Ecto neural progenitor cell (in vitro differentiated cells): ENCODE data around the gene CES1.
"Not testable (repeated sequence)": the region's sequence is repeated elsewhere in the genome, so short reads cannot be mapped to it uniquely, and the experiment has no call there.

Experiments
- DNase-seq: peaks from one replicate; pipeline ENCODE4 v3.0.0-alpha.2; 2018; ENCODE audit warnings: low spot score

Gene CES1

DNA sequence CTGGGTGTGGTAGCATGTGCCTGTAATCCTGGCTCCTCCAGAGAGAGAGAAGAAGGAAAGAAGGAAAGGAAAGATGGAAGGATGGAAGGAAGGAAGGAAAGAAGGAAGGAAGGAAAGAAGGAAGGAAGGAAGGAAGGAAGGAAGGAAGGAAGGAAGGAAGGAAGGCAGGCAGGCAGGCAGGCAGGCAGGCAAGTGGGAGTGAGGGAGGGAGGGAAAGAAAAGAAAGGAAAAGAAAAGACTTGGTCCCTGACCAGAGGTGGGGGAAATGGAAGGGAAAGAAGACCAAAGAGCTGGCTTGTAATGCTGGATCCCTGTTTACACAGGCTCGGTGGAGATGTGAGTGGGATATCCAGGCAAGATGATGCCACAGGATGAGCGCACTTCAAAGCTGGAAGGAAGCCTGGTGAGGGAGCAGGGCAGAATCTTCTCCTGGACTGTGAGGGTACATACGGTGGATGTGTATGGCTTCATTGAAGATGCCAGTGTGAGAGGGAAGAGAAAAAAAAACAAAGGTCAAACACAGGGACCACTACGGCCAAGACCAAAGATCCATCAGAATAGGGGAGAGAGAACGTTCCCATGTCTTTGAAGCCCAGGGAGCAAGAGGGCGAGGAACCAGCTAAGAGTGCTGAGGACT is 2.1 kb downstream of the CES1 start:
- peak; percentile 9 for DNase-seq

GRCh38 chr16:55829232-55829631 is 3.7 kb downstream of the CES1 start:
- DNase-seq = peak; percentile 32

DNA sequence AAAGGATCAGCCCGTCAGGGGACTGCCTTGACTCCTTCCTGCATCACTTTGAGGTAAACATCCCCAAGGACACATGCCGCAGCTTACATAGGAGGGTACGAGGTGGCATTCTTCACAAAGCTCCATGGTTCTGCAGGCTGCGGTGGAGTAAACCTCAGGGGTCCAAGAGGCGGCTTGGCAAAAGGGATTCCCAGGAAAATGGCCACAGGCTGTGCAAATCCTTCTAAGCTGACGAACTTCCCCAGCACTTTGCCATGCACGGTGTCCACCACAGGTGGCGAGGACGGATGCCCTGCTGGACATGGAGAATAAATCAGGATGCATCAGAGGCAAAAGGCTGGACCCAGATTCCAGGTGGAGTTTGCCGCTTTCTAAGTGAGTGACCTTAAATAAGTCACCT is 4.2 kb downstream of the CES1 start:
- peak; percentile 33 for DNase-seq

DNA sequence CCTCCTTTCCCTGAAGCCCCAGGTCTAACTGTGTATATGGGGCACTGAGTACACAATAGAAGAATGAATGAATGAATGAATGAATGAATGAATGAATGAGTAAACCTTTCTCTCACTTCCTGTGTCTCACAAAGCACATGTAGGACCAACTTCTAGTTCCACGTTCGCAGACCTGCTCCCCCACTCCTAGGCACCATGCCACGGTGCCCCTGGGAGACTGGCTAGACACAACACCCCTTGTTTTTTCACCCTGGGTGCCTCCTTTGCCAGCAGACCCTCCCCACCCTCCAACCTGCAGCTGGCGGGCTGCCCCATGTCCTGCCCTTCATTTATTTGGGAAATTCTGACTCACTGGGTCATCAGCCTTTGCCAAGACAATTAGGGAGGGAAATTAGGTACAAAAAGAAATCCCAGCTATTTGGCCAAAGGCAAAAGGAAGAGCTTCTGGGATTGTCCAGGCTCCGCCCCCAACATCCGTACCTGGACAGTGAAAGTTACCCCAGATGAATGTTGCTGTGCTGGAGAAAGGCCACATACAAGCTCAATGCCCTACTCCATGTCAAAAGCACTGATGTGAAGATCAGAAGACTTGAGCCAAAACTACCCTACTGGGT is 7.7 kb downstream of the CES1 start:
- no peak for DNase-seq

GRCh38 chr16:55824473-55825000 is 8.4 kb downstream of the CES1 start:
- DNase-seq = no peak

DNA sequence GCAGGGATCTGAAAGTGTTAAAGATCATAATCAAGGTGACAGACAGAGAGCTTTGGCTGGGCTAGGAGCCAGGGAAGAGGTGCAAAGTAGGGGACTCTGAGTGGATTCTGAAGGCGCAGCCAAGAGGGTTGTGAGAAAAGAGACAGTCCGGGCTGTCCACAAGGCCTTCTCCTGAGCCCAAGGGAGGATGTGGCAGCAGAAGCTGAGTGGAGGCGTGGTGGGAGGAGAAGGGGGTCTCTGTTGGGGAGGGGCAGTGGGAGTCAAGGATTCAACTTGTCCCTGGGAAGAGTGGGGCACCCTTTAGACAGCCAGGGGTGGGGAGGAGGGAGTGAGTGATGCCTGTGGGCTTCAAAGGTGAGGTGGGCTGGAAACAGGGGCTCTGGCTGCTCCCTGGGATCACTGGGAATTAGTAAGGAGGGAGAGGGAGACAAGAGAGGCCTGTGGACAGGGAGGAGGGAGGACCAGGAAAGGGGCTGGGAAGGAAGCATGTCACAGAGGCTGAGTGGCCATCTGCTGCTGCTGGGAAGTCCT is 10.6 kb downstream of the CES1 start:
- DNase-seq = no peak

DNA sequence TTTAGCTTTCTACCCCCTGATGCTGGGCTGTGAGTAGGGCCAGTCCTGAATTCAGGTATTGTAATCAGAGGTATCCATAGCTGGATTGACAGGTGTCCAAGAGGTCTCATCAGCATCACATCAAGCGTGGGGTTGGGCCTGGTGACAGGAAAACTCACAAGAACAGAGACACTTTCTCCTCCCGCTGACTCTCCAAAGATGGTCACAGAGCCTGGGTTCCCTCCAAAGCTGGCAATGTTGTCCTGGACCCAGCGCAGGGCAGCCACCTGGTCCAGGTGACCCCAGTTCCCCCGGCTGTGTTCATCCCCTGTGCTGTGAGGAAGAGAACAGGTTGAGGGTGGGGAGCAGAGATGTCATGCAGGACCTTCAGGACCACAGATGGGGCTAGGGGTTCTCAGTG is 11.7 kb downstream of the CES1 start:
- DNase-seq = no peak

- no peak for DNase-seq
Measured at GRCh38 chr16:55820615-55821014, 12.3 kb downstream of the CES1 start.

- no peak for DNase-seq
Measured at GRCh38 chr16:55817236-55817912, 15.5 kb downstream of the CES1 start.

DNA sequence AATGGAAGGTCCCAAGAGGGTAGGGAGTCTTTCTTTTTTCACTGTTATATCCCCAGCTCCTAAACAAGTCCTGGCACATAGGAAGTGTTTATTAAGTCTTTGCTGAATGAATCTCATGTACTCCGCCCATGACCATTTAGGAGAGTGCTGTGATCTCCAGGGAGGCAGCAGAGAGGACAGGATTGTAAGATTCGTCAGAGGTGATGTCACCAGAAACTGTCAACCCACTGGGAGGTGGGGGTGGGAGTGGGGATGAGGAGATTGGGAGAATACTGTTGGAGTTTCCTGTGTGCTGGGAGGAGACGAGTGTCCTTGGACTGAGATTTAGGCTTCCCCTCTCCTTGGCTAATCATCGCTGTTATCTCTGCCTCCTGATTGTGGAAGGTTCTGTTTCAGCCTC is 16.7 kb downstream of the CES1 start:
- not testable (repeated sequence) for DNase-seq

- DNase-seq = no peak
Measured at GRCh38 chr16:55815320-55815719, 17.6 kb downstream of the CES1 start.

GRCh38 chr16:55814174-55814573 is 18.7 kb downstream of the CES1 start:
- not testable (repeated sequence) for DNase-seq

GRCh38 chr16:55813730-55814129 is 19.2 kb downstream of the CES1 start:
- not testable (repeated sequence) for DNase-seq

- no peak for DNase-seq
Measured at GRCh38 chr16:55812951-55813350, 19.9 kb downstream of the CES1 start.

DNA sequence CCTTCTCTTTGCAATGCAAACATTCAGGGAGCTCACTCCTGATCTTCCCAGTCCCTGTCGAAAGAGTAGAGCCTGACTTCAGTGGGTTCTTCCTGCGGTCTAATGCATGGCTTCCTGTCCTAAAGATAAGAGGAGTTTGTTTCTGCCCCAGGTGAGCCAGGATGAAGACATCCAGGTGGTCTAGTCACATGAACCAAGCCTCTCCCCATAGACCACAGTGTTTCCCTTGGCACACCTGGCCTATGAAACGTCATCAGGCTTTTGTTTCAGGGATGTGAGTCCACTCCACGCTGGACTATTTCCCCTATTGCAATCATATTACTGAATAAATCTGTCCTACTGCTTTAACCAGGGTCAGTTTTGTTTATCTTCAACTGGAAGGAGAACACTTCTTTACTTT is 21.1 kb downstream of the CES1 start:
- DNase-seq = no peak

DNA sequence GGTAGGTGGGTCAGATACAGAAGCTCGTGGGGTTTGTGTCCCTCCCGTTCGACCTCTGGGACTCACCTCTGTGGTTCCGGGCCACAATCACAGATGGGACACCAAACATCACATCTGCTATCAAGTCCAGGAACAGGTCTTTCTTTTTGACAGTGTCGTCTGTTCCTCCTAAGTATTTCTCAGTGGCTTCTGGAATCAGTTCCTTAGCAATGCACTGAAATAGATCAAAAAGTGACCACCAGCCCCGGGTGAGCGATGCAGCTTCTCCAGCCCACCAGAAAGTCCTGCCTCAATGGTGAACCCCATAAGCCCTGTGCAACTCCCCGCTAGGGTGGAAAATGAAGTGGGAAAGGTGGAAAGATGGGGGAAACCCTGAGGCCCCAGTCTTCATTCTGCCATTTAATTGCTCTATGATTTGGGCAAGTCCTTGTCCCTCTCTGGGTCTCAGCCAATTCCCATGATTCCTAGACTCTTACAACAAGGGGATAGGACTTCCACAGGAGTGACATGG is 22.4 kb downstream of the CES1 start:
- DNase-seq = no peak

DNA sequence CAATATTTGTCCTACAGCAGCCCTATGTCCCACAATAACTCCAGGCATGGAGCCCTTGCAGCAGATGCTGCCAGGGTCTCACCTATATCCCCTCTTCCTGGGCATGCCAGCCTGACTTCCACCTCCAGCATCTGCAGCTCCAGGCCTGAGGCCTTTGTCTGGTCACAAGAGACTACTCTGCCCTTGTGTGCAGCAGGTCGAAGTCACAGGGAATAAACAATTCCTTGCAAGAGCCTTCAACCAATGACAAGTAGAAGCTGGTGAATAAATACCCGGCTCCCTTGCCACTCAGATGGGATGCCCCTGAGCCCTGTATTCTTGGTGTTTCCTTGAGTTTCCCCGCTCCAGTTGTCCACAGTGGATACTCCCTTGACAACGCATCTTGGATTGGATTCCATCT is 23.0 kb downstream of the CES1 start:
- DNase-seq = no peak

- no peak for DNase-seq
Measured at GRCh38 chr16:55809386-55809785, 23.5 kb downstream of the CES1 start.

GRCh38 chr16:55808286-55808685 is 24.6 kb downstream of the CES1 start:
- not testable (repeated sequence) for DNase-seq

DNA sequence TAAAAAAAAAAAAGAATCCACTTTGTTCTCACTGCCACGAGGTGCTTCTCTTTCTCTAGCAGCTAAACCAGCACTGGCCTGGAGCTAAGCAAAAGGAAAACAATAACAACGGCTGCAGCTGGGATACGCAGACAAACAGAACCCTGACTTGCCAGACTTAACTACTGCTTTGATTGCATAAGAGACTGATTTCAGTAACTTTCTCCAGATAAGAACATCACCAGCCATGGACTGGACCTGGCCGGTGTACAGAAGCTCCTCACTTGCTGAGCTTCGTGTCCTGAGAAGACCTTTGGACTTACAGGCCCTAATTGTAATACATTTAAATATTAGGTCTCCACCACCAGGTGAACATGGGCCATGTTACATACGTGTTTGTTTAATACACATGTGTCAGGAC is 27.8 kb downstream of the CES1 start:
- DNase-seq = not testable (repeated sequence)

DNA sequence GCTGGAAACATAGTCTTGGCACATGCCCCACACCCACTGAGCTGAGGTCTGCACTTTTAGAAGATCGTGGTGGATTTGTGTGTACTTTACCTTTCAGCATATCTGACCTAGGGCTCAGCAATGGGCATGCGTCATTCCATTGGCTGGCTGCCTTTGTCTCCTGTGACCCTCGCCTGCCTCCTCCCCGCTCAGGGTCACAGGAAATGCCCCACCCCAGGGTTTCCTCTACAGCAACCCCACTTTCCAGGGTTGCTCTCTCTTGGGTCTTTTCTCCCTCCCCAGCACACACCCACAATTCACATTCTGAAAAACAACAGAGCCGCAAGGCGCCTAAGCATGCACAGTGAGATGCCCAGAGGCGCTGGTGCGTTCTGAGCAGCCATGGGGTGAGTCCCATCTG is 29.2 kb downstream of the CES1 start:
- DNase-seq = not testable (repeated sequence)

GRCh38 chr16:55792934-55793374 is 39.9 kb downstream of the CES1 start:
- not testable (repeated sequence) for DNase-seq

DNA sequence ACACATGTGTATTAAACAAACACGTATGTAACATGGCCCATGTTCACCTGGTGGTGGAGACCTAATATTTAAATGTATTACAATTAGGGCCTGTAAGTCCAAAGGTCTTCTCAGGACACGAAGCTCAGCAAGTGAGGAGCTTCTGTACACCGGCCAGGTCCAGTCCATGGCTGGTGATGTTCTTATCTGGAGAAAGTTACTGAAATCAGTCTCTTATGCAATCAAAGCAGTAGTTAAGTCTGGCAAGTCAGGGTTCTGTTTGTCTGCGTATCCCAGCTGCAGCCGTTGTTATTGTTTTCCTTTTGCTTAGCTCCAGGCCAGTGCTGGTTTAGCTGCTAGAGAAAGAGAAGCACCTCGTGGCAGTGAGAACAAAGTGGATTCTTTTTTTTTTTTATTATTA is 41.4 kb downstream of the CES1 start:
- DNase-seq = not testable (repeated sequence)
